H1 (cell line): ENCODE measurements around the gene SLC22A6.

Experiments
- CBX5 ChIP-seq: fragments of 300-800, 300-1000 bp; sonication (generic); IDR thresholded peaks from 2 replicates; pipeline ENCODE4 v1.7.1; 2016; ENCODE audit warnings: antibody characterized with exemption, low read length, low read depth
- EGR1 ChIP-seq: IDR thresholded peaks from 2 replicates; pipeline ENCODE4 v1.6.1; 2011; ENCODE audit warnings: low read depth, low read length, borderline replicate concordance
- EZH2 ChIP-seq: fragments of 200-600 bp; sonication (generic); IDR thresholded peaks from 2 replicates; pipeline ENCODE4 v1.7.1; 2012; ENCODE audit warnings: low read depth, mild to moderate bottlenecking, moderate library complexity, low read length, inconsistent platforms; ENCODE audit not compliant: severe bottlenecking
- POLR2A ChIP-seq, 2 experiments: IDR thresholded peaks; 1 replicate in 1 of 2; 2 replicates in 1 of 2; pipeline ENCODE4 v1.6.1; 2011; ENCODE audit warnings: low read depth in 2 of 2, low read length in 2 of 2, mild to moderate bottlenecking in 2 of 2; ENCODE audit errors: control extremely low read depth in 1 of 2
- POLR2AphosphoS5 ChIP-seq: IDR thresholded peaks from 2 replicates; pipeline ENCODE4 v1.6.1; 2011; ENCODE audit warnings: low read depth, low read length
- SIN3A ChIP-seq, 2 experiments: IDR thresholded peaks in 1 of 2; conservative IDR thresholded peaks in 1 of 2; 2 replicates each; pipeline ENCODE4 v1.6.1; 2011 to 2012; ENCODE audit warnings: low read length in 2 of 2, improper control_type of control experiment in 1 of 2, low read depth in 1 of 2, mild to moderate bottlenecking in 1 of 2
- TF ChIP-seq, protein P1 (sequence below): IDR thresholded peaks from 2 replicates; pipeline ENCODE4 v1.6.1; 2012; ENCODE audit warnings: inconsistent platforms
- TF ChIP-seq, protein P2 (sequence below), 3 experiments: IDR thresholded peaks; 1 replicate in 2 of 3; 2 replicates in 1 of 3; pipeline versions ENCODE4 v1.5.1 to v1.6.1; 2011; ENCODE audit warnings: low read length in 3 of 3, mild to moderate bottlenecking in 3 of 3, inconsistent platforms in 2 of 3, low read depth in 1 of 3, moderate library complexity in 1 of 3; ENCODE audit not compliant: insufficient read depth in 1 of 3; ENCODE audit errors: control extremely low read depth in 1 of 3
- TF ChIP-seq, protein P3 (sequence below): IDR thresholded peaks from 2 replicates; pipeline ENCODE4 v1.6.1; 2011; ENCODE audit warnings: low read depth, mild to moderate bottlenecking, low read length; ENCODE audit not compliant: insufficient read depth

DNA sequence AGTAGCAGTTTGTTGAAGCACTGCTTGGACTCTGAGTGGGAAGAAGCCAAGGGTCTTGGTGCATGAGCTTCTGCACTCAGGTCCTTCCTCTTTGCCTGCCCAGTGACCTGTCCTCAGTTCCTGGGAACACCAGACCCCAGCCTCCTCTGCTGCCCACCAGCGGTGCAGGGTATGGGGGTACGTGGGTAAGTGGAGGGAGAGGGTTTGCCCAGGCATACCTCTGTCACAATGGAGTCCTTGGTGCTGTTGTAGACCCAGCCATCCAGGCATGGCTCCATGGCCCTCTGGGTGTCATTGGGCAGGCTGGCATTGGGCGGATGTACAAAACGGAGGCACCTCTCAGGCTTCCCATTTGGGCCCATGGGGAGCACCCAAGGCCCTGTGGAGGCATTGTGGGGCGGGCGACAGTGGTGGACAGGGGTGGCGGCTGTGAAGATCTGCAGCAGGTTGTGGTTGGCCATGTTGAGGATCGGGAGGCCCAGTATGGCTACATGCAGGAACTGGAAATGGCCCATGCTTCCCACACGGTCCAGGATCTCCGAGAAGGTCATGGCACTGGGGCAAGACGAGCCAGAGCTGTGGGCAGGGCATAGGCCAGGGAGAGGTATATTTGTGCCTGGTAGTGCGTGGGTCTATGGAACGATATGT, 29.8 kb upstream of the SLC22A6 start:
- TF ChIP-seq POLR2AphosphoS5, result no peak
- no peak for TF ChIP-seq EGR1
- TF ChIP-seq, protein P1, sequence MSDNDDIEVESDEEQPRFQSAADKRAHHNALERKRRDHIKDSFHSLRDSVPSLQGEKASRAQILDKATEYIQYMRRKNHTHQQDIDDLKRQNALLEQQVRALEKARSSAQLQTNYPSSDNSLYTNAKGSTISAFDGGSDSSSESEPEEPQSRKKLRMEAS, result no peak
- no peak for TF ChIP-seq POLR2A (IDR thresholded peaks at IDR 0.05; ENCODE audit: control extremely low read depth in 1 of 2, low read depth in 2 of 2, low read length in 2 of 2)
- no peak for TF ChIP-seq CBX5
- TF ChIP-seq, protein P2, sequence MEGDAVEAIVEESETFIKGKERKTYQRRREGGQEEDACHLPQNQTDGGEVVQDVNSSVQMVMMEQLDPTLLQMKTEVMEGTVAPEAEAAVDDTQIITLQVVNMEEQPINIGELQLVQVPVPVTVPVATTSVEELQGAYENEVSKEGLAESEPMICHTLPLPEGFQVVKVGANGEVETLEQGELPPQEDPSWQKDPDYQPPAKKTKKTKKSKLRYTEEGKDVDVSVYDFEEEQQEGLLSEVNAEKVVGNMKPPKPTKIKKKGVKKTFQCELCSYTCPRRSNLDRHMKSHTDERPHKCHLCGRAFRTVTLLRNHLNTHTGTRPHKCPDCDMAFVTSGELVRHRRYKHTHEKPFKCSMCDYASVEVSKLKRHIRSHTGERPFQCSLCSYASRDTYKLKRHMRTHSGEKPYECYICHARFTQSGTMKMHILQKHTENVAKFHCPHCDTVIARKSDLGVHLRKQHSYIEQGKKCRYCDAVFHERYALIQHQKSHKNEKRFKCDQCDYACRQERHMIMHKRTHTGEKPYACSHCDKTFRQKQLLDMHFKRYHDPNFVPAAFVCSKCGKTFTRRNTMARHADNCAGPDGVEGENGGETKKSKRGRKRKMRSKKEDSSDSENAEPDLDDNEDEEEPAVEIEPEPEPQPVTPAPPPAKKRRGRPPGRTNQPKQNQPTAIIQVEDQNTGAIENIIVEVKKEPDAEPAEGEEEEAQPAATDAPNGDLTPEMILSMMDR (IDR thresholded peaks at IDR 0.05; ENCODE audit: control extremely low read depth in 1 of 3, insufficient read depth in 1 of 3, low read depth in 1 of 3, low read length in 3 of 3), result no peak
- no peak for TF ChIP-seq SIN3A (conservative IDR thresholded peaks at IDR 0.05 in 1 of 2, IDR thresholded peaks at IDR 0.05 in 1 of 2; ENCODE audit: low read depth in 1 of 2, low read length in 2 of 2)
- TF ChIP-seq, protein P3, sequence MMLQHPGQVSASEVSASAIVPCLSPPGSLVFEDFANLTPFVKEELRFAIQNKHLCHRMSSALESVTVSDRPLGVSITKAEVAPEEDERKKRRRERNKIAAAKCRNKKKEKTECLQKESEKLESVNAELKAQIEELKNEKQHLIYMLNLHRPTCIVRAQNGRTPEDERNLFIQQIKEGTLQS, result no peak
- no peak for TF ChIP-seq EZH2
